ENCODE data around the gene HS1BP3. TPM values are rescaled to one million over a fixed set of nuclear protein-coding genes. Genes with fewer than 3 reads are reported as not detected.

HS1BP3 gene
- total RNA-seq, 1 donor from 2014 or later = 22.2 TPM

DNA sequence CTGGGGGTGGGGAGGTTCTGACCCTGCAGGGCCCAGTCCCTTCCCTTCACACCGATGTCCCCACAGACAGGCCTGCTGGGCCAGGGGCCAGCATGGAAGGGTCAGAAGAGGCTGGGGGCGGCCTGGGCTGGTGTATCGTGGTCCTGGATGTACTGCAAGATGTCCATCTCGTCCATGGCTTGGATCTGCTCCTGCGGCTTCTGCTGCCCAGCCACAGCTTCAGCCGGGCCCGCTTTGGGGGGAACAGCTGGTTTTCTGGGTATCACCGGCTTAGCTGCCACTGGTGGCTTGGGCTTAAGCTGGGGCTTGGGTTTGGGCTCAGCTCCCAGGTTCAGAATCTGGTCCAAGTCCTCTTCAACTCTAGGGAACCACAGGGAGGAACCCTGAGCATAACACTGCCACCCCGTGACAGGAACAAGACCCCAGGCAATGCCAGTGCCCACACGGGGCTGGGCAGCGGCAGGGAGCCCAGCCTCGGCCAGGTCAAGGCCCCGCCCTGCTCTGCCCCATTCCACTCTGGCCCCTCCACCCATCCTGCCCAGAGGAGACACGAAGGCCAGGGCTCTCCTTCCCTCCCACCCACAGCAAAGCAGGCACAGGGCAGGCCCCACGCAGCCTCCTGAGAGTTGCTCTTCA lies 31.9 kb downstream of the HS1BP3 start:
- no peak for DNase-seq (ENCODE audit: low read depth, low spot score)

DNA sequence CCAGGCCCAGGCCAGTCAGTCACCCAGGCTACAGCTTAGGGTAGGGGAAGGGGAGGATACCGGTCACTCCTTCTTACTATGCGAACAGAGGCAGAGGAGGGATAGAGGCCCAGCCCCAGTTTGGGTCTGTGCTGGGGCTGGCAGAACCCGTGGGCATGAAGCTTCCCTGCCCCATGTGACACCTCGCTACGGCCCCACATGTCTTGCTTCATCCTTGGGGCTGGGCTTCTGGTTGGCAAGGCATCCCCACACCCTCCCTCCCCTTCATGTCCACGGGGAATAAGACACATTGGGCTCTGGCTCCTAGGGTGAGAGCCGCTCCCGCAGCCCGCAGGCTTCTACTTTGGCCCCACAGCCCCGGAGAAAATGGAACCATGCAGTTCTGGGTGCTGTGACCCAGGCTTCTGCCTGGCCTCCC lies 32.4 kb downstream of the HS1BP3 start:
- no peak for DNase-seq (ENCODE audit: low read depth, low spot score)

DNA sequence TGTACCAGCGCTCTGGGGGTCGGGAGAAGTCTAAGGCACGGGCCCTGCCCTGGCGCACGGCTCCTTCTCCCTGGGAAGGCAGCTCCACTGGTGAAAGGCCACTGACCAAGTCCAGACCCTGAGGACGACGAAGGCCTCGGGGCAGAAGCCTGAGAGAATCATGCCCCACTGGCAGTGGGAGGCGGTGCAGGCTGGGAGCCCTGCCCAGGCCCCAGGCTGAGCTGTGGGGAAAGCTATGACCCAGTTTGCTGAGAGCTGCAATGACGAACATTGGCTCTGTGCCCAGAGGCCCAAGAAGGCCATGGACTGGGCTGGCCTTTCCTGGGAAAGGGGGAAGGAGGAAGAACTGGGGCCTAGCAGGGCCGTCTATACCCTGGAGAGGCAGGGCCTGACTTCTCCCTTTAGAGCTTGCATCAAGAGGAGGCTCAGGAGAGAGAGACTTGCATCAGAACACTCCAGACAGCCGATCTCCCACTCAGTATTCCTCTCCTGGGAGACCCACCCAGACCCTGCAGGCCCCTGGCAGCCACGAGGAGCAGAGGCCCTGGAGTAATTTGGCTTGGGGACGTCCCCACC lies 32.9 kb downstream of the HS1BP3 start:
- peak; percentile 97 for DNase-seq (ENCODE audit: low read depth, low spot score)

GRCh38 chr2:20617081-20617575 lies 33.8 kb downstream of the HS1BP3 start:
- no peak for DNase-seq (ENCODE audit: low read depth, low spot score)

- no peak for DNase-seq (ENCODE audit: low read depth, low spot score)
These were observed 34.5 kb downstream of the HS1BP3 start for GRCh38 chr2:20616341-20616871.

- DNase-seq (ENCODE audit: low read depth, low spot score) = no peak
These were observed 35.2 kb downstream of the HS1BP3 start for GRCh38 chr2:20615466-20616241.

DNA sequence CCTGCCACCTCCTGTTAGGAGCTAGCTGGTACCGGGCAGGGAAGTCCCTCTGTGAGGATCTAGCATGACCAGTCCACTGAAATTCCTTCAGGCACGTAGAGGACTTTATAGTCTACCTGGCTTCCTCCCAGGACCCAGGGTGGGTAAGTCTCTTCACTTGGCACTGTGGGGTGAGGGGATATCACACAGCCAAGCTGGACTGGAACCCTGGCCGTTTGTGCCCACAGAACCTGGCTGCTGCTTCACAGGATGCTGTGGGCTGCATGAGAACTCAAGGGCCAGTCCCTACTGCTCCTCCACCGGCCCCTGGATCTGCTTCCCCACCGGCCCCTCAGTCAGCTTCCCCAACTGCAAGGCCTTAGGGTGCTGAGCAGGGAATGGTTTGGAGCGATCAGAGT lies 35.8 kb downstream of the HS1BP3 start:
- DNase-seq (ENCODE audit: low read depth, low spot score) = no peak

DNA sequence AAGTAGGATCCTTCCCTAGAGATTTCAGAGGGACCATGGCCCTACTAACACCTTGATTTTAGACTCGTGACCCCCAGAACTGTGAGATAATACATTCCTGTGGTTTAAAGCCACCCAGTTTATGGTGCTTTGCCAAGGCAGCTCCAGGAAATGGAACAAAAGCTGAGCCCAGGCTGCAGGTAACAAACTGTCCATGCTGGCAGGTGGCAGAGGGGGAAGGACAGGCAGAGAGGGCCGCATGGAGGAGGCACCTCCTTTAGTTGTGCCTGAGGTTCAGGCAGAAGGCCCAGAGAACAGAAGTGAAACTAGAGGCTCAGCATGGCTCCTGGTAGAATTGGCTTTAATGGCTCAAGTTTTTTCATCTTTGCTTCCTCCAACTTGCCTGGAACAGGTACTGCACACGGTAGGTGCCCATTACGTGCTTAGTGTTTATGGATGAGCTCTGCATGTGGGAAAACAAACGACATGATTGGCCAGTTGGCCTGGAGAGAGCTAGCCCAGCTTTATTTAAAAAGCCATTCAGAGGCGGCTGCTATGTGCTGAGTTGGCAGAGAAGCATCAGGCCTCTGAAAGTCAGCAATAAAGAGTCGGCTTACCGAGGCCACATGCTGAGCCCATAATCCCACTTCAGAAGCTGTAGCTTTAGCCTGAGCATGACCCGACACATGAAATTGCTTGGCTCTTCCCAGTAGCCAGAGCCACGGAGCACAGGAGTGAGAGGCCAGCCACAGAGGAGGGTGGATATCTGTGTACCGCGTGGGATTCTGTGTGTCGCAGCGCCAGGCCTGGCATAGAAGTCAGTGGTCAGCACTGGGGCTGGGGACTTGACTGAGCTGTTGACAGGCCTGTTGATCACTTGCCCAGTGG lies 36.5 kb downstream of the HS1BP3 start:
- DNase-seq (ENCODE audit: low read depth, low spot score) = no peak

GRCh38 chr2:20612925-20613916 lies 37.7 kb downstream of the HS1BP3 start:
- DNase-seq (ENCODE audit: low read depth, low spot score) = no peak

DNA sequence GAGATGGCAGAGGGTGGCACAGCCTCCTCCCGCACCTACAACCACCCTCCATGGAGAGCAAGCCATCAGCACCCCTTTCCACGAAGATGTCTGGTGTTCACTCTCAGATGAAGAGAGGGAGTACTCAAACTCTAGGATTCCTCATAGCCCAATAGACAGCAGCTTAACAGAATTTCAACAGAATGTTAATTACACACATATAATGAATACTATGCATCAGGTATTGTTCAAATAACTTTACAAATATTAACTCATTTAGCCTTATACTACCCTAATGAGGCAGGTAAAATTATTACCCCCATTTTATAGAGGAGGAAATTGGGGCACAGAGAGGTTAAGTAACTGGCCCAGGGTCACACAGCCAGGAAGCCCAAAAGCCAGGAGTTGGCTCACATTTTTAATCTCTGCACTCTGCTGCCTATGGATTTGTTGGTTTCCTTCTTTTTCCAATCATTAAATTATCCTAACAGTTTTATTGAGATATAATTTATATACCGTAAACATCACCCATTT lies 39.0 kb downstream of the HS1BP3 start:
- DNase-seq (ENCODE audit: low read depth, low spot score) = no peak

DNA sequence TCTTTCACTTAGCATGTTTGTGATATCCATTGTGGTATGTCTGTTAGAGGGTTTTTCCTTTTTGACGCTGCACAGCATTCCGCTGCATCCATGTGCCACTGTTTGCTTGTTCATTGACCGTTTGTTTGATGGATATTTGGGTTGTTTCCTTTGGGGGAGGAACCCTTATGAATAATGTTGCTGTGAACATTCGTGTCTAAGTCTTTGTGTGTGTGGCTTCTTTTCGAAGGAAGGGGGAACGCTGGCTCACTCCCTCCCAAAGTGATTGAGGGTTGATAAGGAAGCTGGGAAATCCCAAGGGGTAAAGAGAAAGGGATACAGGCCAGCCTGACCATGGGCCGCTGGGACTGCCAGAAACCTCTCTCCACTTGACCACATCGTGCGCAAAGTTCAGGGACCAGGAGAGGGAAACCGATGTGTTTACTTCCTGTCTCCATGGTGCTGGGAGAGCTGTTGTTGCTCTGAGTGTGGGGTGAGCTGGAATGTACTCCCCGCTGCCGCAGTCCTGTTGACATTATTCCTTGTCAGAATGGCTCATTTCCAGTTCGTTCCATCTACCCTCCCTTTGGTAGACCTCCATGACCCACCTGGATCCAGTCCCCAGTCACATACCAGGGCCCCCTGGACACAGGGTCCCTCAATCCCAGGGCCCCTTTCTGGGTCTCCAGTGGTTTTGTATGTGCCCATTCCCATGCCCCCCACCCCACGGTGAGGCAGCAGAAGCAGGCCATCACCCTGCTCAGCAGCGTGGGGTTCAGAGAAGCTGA lies 39.6 kb downstream of the HS1BP3 start:
- peak; percentile 99 for DNase-seq (ENCODE audit: low read depth, low spot score)

- no peak for DNase-seq (ENCODE audit: low read depth, low spot score)
These were observed 40.9 kb downstream of the HS1BP3 start for GRCh38 chr2:20609995-20610357.

DNA sequence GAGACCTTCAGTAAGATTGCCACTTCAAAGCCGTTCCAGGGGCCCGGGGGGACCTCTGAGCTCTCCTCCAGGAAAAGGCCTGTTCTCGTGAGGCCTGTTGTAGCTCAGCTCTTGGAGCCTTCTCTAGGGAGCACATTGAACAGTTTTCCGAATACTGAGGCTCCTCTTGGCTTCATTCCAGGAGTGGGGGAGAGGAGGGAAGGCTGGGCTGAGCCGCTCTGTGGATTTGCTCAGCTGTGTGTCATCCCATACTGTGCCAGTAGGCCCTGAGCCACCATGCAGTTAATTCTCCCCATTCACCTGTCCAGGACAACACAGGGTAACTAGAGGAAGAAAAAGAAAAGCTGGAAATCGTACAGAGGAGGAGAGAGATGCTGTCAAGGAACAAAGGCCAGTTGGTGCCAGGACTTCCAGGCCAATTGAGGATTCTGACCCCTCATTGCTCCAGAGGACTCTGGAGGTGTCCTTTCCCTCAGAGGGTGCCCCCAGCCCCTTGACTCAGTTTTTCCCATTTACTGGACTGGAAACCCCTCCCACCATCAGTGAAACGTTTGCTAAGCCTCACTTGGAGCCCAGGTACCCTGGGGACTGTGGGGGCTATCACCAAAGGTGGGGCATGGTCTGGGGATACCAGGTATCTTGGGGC lies 41.4 kb downstream of the HS1BP3 start:
- no peak for DNase-seq (ENCODE audit: low read depth, low spot score)

DNA sequence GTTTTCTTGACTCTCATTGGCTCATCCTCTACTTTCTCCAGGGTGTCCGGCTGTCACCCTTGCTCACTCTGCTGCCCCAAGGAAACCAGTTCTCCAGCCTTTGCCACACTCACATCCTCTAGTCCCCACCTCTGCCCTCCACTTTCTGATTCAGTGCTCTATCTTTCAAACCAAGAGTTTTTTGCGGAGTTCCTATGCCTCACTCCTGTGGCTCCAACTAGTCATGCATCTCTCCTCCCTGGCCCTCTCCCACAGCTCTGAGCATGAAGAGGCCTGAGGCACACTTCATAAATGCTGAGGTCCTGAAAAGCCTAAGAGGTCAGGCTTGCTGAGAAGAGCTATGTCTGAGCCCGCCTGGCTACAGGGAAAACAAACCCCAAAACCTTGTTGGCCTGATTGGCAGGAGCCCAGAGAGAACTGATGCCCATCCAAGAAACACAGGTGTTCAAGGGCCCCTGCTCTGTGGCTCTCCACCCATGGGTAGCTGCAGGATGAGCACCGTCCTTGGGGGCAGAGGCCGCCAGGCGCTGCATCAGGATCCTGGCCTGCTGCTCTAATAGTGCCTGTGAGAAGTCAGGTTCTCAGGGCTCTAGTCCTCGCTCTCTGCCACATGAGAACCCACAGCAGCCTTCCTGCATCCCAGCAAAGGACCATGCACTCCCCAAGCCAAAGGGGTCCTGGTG lies 42.1 kb downstream of the HS1BP3 start:
- no peak for DNase-seq (ENCODE audit: low read depth, low spot score)

DNA sequence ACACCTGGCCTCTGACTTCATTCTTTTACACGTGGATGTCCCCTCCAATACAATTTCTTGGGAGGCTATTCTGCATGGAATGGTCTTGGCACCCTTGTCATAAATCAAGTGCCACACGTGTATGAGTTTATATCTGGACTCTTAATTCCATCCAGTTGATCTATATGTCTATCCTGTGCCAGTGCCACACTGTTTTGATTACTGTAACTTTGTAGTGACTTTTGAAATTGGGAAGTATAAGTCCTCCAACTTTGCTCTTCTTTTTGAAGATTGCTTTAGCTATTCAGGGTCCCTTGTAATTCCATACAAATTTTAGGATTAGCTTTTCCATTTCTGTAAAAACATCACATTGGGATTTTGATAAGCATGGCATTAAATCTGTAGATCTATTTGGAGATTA lies 43.5 kb downstream of the HS1BP3 start:
- DNase-seq (ENCODE audit: low read depth, low spot score) = no peak

- no peak for DNase-seq (ENCODE audit: low read depth, low spot score)
These were observed 44.7 kb downstream of the HS1BP3 start for GRCh38 chr2:20606198-20606597.

DNA sequence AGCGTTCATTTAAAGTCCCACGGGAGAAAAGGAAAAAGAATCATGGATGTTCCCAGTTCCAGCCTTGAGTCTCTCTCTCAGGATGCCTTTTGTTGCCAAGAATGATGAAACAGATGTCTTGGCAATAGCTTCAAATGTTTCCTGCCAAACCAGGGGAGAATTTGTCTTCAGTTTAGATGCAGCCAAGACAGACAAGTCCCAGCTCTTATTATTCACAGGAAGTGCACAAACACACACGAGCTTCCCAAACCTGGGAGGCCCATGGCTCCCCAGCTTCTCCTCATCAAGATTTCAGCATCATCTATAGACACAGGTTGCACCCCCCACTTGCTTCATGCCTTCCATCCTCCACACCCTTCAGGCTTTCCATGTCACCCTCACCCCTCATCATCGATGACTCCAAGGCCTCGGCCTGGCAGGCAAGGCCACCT lies 45.9 kb downstream of the HS1BP3 start:
- peak; percentile 78 for DNase-seq (ENCODE audit: low read depth, low spot score)

DNA sequence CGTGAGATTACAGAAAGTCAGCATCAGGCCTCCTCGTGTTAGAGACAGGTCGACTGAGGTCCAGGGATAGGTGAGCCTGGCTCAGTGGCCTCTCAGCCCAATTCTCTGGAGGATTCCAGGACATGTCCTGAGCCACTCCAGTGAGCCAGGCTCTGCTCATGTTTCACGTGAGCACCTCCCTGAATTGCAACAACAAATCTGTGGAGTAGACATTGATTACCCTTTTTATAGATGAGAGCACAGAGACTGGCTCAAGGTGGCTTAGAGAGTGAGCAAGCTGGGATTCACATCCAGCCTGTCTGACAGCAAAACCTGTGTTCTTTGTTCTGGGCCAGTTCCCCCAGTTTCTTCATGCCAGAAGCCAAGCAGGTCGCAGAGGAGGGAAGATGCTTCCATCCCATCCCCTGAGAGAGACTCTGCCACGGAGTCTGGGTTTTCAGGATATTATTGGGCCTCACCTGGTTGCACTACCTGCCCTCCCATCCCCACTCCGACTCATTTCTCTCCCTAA lies 46.4 kb downstream of the HS1BP3 start:
- DNase-seq (ENCODE audit: low read depth, low spot score) = no peak

All from pulmonary artery endothelial cell (primary cell).